LoVo (cell line): ENCODE measurements around the gene MAGED1.

ENCODE experiments used
- DNase-seq: peaks from one replicate; pipeline ENCODE4 v3.0.0-alpha.2; 2016; ENCODE audit warnings: low spot score

Gene MAGED1, protein sequence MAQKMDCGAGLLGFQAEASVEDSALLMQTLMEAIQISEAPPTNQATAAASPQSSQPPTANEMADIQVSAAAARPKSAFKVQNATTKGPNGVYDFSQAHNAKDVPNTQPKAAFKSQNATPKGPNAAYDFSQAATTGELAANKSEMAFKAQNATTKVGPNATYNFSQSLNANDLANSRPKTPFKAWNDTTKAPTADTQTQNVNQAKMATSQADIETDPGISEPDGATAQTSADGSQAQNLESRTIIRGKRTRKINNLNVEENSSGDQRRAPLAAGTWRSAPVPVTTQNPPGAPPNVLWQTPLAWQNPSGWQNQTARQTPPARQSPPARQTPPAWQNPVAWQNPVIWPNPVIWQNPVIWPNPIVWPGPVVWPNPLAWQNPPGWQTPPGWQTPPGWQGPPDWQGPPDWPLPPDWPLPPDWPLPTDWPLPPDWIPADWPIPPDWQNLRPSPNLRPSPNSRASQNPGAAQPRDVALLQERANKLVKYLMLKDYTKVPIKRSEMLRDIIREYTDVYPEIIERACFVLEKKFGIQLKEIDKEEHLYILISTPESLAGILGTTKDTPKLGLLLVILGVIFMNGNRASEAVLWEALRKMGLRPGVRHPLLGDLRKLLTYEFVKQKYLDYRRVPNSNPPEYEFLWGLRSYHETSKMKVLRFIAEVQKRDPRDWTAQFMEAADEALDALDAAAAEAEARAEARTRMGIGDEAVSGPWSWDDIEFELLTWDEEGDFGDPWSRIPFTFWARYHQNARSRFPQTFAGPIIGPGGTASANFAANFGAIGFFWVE

GRCh38 chrX:51892921-51893745 lies at the start of gene MAGED1:
MAGED1 (plus strand) TSS chrX:51893623; CDS start chrX:51894305, 682 bp downstream.
- peak; percentile 1 for DNase-seq

GRCh38 chrX:51847463-51847862 lies 46.0 kb upstream of the MAGED1 start:
- no peak for DNase-seq

GRCh38 chrX:51851507-51852085 lies 41.8 kb upstream of the MAGED1 start:
- no peak for DNase-seq

DNA sequence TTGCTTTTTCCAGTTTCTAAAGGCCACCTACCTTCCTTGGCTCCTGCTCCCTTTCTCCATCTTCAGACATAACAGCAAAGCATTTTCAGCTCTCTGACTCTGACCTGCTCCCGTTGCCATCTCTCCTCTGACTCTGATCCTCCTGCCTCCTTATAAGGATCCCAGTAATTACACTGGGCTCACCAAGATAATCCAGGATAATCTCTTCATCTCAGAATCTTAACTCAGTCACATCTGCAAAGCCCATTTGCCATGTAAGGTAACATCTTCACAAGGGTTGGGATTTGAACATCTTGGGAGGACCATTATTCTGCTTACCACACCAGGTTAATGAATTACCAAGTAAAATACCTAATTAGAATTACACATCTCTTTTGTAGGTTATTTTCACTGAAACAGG lies 41.3 kb upstream of the MAGED1 start:
- no peak for DNase-seq

DNA sequence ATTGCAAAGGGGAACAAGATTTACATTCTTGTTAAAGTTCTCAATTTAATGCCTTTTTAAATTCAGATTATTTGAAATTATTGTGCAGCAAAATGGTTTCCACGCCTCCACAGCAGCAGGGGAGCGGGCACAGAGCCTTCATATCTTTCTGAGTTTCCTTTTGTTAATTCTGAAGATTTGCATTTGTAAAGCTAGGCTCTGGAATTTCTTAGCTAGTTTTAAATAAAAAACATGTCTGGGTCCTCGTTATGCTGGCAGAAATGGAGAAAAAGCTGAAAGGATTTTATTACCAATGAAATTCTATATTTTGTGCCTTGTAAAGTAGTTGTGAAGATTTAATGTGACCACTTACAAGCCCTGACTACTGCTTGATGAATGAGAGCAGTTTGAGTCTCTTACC lies 40.8 kb upstream of the MAGED1 start:
- DNase-seq, result no peak

DNA sequence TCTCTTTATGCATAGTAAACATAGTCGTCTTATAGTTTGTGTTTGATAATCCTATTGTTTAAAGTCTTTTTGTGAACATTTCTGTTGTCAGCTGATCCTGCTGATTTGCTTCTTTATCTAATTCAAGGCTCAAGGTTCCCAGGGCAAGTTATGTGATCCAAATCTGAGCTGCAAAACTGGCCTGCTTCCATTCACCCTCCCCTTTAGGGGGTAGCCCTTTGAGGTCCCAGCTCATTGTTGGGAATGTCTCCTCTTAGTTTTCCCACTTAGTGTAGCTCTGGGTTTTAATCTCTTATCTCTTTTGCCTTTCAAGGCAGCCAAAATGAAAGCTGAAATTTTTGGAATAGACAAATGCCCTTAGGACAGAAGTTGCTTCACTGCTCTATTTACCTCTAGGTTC lies 40.2 kb upstream of the MAGED1 start:
- DNase-seq, result no peak

DNA sequence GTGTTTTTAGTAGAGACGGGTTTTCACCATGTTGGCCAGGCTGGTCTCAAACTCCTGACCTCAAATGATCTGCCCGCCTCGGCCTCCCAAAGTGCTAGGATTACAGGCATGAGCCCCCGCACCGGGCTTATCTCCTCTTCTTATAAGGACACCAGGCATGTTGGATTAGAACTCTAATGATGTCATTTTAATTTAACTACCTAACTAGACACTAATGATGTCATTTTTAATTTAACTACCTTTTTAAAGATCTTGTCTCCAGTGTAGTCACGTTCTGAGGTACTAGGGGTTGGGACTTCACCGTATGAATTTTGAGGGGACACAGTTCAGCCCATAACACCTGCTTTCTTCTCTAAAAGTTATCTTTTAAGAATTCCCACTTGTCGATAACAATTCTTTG lies 37.7 kb upstream of the MAGED1 start:
- DNase-seq, result no peak

GRCh38 chrX:51857159-51857733 lies 36.2 kb upstream of the MAGED1 start:
- no peak for DNase-seq

DNA sequence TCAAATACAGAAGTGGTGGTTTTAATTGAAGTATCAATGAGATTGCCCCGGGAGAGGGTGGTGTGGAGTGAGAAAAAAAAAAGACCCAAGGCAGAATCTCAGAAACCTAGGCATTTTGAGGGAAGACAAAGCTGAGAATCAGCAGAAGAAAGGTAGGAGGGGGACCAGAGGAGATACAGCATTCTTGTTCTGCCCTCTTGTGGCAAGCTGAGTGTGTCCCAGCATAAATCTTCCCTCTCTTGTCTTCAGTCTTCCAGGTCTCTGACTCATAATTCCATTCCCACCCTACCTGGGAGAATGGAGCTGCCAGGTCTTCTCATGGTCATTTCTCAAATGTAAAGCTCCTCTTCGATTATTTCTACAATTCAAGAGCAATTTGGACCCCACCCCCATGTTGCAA lies 32.7 kb upstream of the MAGED1 start:
- DNase-seq, result peak; percentile 11

GRCh38 chrX:51862920-51863319 lies 30.5 kb upstream of the MAGED1 start:
- DNase-seq, result no peak

- no peak for DNase-seq
These were observed 27.2 kb upstream of the MAGED1 start for GRCh38 chrX:51866210-51866609.

- DNase-seq, result no peak
These were observed 25.8 kb upstream of the MAGED1 start for GRCh38 chrX:51867626-51868025.

DNA sequence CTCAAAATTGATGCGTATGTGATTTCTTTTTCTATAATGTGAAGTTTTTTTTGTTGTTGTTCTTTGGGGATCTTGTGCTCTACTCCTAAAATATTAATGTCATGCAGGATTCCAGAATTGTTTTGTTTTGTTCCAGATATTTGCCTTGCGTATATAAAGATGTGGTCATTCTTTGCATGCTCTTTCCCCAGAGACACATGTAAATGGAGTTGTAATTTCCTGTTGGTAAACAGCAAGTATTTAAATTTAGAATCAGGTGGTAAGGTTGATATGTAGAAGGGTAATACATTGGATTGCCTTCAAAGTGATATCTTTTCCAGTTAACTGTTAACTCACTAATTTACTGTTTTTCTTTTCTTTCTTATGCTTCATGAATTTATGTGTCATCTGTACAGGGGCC lies 23.1 kb upstream of the MAGED1 start:
- DNase-seq, result no peak

GRCh38 chrX:51874123-51874522 lies 19.3 kb upstream of the MAGED1 start:
- DNase-seq, result no peak

DNA sequence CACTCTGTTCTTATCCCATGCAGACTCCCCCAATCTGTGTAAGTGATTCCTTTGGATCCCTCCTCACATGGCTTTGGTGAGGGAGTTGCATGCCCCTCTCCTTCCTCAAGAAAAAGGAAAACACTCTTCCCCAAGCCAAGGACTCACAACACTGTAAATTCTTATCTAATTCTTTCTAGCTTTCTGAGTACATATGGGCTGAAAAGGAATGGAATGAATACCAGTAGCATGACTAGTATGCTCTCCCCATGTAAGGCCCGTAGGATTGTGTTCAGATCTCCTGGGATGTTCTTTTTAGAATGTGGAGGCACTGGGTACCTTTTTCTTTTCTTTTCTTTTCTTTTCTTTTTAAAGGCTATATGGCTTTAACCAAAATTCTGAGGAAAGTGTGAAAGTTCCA lies 17.0 kb upstream of the MAGED1 start:
- no peak for DNase-seq

GRCh38 chrX:51878056-51878455 lies 15.4 kb upstream of the MAGED1 start:
- no peak for DNase-seq

DNA sequence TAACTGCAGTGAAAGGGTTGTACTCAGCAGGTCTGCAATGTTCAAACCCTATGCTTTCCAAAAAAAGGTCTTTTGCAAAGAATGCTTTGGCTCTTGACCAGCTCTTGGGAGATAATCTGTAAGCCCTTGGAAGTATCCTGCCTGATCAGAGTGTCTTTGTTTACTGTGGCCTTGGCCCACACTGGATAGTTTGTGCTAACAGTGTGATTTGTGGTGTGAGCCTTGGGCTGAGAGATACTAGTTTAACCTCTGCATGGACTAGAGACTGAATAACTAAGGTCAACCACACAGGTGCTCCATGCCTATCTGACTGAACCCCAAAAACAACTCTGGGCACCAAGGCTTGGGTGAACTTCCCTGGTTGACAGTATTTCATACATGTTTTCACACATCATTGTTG lies 3.6 kb upstream of the MAGED1 start:
- DNase-seq, result no peak

DNA sequence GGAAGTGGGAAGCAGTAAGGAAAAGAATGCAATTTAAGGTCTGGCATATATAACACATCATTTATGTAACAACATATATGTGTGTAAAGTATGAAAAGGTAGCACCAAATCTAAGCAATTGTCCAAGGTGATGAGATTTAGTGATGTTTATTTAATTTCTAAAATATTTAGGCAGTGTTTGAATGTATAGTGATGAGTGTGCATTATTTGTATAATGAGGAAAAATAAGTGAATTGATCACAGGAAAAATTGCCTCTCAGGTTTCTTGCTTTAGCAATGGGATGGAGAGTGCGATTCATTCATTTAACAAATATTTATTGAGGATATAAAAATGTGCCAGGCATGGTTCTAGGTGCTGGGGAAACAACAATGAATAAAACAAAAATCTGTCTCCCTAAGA lies 2.2 kb upstream of the MAGED1 start:
- no peak for DNase-seq

DNA sequence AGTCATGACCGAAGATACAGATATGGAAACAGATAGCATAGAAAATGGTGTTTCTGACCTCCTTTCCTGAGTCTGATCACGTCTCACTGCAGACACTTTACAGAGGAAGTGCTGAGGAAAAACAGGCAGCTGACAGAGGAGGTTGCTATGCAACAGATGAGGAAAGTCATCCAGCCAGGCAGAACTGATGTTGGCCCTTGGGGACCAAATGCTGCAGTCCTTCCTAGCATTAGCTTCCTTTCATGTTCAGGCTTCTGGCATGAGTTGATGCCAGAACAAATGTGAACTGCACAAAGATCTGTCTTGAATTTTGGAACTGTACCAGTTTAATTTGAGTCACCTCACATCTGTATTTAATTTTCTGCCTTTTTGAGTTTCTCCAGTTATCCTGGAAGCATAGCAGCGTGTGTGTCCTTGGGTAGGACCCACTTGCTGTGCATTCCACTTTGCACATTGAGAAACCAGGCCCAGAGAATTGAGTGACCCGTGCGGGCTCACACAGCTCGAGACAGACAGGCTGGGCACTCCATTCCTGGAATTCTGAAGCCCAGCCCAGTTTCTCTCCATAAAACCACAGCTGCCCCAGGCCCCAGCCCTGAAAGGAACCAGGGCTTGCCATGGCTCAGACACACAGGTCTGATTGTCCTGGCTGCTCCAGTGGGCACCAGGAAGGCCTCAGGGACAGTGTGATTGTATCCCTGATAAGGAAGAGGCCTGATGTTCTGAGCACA lies 1.4 kb upstream of the MAGED1 start:
- no peak for DNase-seq

DNA sequence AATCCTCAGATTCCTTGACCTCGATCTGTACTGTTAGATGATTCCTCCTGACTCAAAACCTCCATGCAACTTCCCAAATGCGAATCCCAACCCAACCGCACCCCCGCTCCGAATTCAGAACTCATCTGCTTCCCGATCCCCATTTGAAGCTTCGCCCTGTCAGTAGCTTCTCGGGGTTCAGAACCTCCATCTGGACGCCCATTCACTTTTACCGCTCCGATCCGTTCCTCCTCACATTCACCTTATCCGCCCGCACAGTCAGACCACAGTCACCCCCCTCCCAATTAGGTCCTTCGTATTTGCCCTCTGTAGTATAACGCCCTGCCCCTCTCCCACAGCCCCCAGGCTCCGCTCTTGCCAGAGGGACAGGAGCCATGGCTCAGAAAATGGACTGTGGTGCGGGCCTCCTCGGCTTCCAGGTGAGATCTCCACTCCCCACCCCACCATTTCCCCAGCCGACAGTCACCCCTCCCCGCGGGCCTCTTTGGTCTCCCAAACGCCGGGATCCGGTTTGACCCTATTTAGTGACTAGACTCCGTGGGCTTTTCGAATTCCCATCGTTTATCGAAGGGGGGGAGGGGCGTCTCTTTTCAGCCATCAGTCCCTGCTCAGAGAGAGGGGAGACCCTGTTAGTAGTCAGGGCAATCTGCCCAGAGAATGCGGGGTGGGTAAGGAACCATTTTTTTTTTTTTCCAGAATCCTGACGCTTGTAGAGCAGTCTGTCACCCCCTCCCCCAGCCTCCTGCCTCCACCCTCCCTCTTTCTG lies 691 bp downstream of the MAGED1 start:
- DNase-seq, result no peak
